WTC11 (cell line): Measurements from ENCODE around the gene RPL41. TPM values are rescaled to one million over a fixed set of nuclear protein-coding genes. Genes with fewer than 3 reads are reported as not detected.

Source experiments
- ATF2 ChIP-seq: sonication (generic); formaldehyde crosslinking; IDR thresholded peaks from 2 replicates; pipeline ENCODE4 v1.8.1; 2022; ENCODE audit warnings: low read depth, missing genetic modification reagents, borderline replicate concordance
- CBFB ChIP-seq: sonication (generic); formaldehyde crosslinking; IDR thresholded peaks from 2 replicates; pipeline ENCODE4 v1.8.1; 2022; ENCODE audit warnings: mild to moderate bottlenecking, low read depth, missing genetic modification reagents
- CDX4 ChIP-seq: fragments of 250-450 bp; sonication (Bioruptor Pico); IDR thresholded peaks from 2 replicates; pipeline ENCODE4 v1.9.0; 2021; ENCODE audit warnings: moderate library complexity, mild to moderate bottlenecking, inconsistent platforms, borderline replicate concordance
- CREM ChIP-seq: sonication (generic); formaldehyde crosslinking; IDR thresholded peaks from 2 replicates; pipeline ENCODE4 v1.8.1; 2022; ENCODE audit warnings: mild to moderate bottlenecking, missing genetic modification reagents, moderate library complexity
- E2F4 ChIP-seq: sonication (generic); formaldehyde crosslinking; IDR thresholded peaks from 2 replicates; pipeline ENCODE4 v1.8.1; 2022; ENCODE audit warnings: low read depth, mild to moderate bottlenecking, moderate library complexity, missing genetic modification reagents, borderline replicate concordance
- EMX1 ChIP-seq: fragments of 250-450 bp; sonication (Bioruptor Pico); IDR thresholded peaks from 2 replicates; pipeline ENCODE4 v1.8.0; 2021; ENCODE audit warnings: mild to moderate bottlenecking
- FOXJ3 ChIP-seq: sonication (generic); formaldehyde crosslinking; IDR thresholded peaks from 2 replicates; pipeline ENCODE4 v1.9.0; 2021; ENCODE audit warnings: missing genetic modification reagents, mild to moderate bottlenecking, borderline replicate concordance
- FOXP4 ChIP-seq: sonication (generic); formaldehyde crosslinking; IDR thresholded peaks from 2 replicates; pipeline ENCODE4 v1.8.0; 2022; ENCODE audit warnings: mild to moderate bottlenecking, missing genetic modification reagents
- JUN ChIP-seq: sonication (generic); formaldehyde crosslinking; IDR thresholded peaks from 2 replicates; pipeline ENCODE4 v1.8.0; 2023; ENCODE audit warnings: mild to moderate bottlenecking, missing genetic modification reagents
- NFATC4 ChIP-seq: fragments of 250-450 bp; sonication (Bioruptor Pico); IDR thresholded peaks from 2 replicates; pipeline ENCODE4 v1.9.0; 2021; ENCODE audit warnings: mild to moderate bottlenecking
- RORB ChIP-seq: fragments of 250-450 bp; sonication (Bioruptor Pico); IDR thresholded peaks from 2 replicates; pipeline ENCODE4 v1.9.0; 2021; ENCODE audit warnings: mild to moderate bottlenecking
- USF2 ChIP-seq: sonication (generic); formaldehyde crosslinking; IDR thresholded peaks from 2 replicates; pipeline ENCODE4 v1.8.1; 2023; ENCODE audit warnings: mild to moderate bottlenecking, missing genetic modification reagents, moderate library complexity
- ZBTB43 ChIP-seq: sonication (generic); formaldehyde crosslinking; IDR thresholded peaks from 2 replicates; pipeline ENCODE4 v1.8.1; 2023; ENCODE audit warnings: mild to moderate bottlenecking, missing genetic modification reagents
- ZNF281 ChIP-seq: sonication (generic); formaldehyde crosslinking; IDR thresholded peaks from 2 replicates; pipeline ENCODE4 v1.8.0; 2023; ENCODE audit warnings: mild to moderate bottlenecking, missing genetic modification reagents
- total RNA-seq: library from RNA; stranded (reverse); gene quantifications from 3 replicates; pipeline ENCODE4 v1.2.3, GENCODE V29; 2021
- TF ChIP-seq, protein P1 (sequence below): sonication (generic); formaldehyde crosslinking; IDR thresholded peaks from 2 replicates; pipeline ENCODE4 v1.8.1; 2023; ENCODE audit warnings: mild to moderate bottlenecking, moderate library complexity, missing genetic modification reagents
- TF ChIP-seq, protein P2 (sequence below): sonication (generic); formaldehyde crosslinking; IDR thresholded peaks from 2 replicates; pipeline ENCODE4 v1.8.0; 2022; ENCODE audit warnings: mild to moderate bottlenecking, missing genetic modification reagents
- TF ChIP-seq, protein P3 (sequence below): fragments of 250-450 bp; sonication (Bioruptor Pico); IDR thresholded peaks from 2 replicates; pipeline ENCODE4 v1.9.0; 2021; ENCODE audit warnings: mild to moderate bottlenecking, borderline replicate concordance
- TF ChIP-seq, protein P4 (sequence below): sonication (generic); formaldehyde crosslinking; IDR thresholded peaks from 2 replicates; pipeline ENCODE4 v1.8.0; 2022; ENCODE audit warnings: mild to moderate bottlenecking, missing genetic modification reagents

RPL41 gene
- total RNA-seq, 1 experiment from 2014 or later, result 4,004 TPM

- TF ChIP-seq E2F4 (CRISPR knock-in tag) (no peak), FOXP4 (no peak), CREM (CRISPR knock-in tag) (peak; percentile 88), JUN (CRISPR knock-in tag) (peak; percentile 36; the same call in 1 of the 2 replicates), ATF2 (CRISPR knock-in tag) (no peak), EMX1 (peak; percentile 100), CDX4 (no peak), NFATC4 (CRISPR knock-in tag) (peak; percentile 100), ZNF281 (peak; percentile 70; the same call in 1 of the 2 replicates), USF2 (peak; percentile 58; the same call in 1 of the 2 replicates), FOXJ3 (CRISPR knock-in tag) (peak; percentile 42; the same call in 1 of the 2 replicates), ZBTB43 (no peak; the same call in 1 of the 2 replicates), RORB (CRISPR knock-in tag) (no peak), CBFB (peak; percentile 64; the same call in 1 of the 2 replicates)
- TF ChIP-seq, protein P1, sequence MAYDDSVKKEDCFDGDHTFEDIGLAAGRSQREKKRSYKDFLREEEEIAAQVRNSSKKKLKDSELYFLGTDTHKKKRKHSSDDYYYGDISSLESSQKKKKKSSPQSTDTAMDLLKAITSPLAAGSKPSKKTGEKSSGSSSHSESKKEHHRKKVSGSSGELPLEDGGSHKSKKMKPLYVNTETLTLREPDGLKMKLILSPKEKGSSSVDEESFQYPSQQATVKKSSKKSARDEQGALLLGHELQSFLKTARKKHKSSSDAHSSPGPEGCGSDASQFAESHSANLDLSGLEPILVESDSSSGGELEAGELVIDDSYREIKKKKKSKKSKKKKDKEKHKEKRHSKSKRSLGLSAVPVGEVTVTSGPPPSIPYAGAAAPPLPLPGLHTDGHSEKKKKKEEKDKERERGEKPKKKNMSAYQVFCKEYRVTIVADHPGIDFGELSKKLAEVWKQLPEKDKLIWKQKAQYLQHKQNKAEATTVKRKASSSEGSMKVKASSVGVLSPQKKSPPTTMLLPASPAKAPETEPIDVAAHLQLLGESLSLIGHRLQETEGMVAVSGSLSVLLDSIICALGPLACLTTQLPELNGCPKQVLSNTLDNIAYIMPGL, result peak; percentile 91
- TF ChIP-seq, protein P2, sequence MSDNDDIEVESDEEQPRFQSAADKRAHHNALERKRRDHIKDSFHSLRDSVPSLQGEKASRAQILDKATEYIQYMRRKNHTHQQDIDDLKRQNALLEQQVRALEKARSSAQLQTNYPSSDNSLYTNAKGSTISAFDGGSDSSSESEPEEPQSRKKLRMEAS, result peak; percentile 94
- TF ChIP-seq, protein P3, sequence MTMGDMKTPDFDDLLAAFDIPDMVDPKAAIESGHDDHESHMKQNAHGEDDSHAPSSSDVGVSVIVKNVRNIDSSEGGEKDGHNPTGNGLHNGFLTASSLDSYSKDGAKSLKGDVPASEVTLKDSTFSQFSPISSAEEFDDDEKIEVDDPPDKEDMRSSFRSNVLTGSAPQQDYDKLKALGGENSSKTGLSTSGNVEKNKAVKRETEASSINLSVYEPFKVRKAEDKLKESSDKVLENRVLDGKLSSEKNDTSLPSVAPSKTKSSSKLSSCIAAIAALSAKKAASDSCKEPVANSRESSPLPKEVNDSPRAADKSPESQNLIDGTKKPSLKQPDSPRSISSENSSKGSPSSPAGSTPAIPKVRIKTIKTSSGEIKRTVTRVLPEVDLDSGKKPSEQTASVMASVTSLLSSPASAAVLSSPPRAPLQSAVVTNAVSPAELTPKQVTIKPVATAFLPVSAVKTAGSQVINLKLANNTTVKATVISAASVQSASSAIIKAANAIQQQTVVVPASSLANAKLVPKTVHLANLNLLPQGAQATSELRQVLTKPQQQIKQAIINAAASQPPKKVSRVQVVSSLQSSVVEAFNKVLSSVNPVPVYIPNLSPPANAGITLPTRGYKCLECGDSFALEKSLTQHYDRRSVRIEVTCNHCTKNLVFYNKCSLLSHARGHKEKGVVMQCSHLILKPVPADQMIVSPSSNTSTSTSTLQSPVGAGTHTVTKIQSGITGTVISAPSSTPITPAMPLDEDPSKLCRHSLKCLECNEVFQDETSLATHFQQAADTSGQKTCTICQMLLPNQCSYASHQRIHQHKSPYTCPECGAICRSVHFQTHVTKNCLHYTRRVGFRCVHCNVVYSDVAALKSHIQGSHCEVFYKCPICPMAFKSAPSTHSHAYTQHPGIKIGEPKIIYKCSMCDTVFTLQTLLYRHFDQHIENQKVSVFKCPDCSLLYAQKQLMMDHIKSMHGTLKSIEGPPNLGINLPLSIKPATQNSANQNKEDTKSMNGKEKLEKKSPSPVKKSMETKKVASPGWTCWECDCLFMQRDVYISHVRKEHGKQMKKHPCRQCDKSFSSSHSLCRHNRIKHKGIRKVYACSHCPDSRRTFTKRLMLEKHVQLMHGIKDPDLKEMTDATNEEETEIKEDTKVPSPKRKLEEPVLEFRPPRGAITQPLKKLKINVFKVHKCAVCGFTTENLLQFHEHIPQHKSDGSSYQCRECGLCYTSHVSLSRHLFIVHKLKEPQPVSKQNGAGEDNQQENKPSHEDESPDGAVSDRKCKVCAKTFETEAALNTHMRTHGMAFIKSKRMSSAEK, result peak; percentile 99
- TF ChIP-seq, protein P4, sequence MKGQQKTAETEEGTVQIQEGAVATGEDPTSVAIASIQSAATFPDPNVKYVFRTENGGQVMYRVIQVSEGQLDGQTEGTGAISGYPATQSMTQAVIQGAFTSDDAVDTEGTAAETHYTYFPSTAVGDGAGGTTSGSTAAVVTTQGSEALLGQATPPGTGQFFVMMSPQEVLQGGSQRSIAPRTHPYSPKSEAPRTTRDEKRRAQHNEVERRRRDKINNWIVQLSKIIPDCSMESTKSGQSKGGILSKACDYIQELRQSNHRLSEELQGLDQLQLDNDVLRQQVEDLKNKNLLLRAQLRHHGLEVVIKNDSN (CRISPR knock-in tag), result peak; percentile 60; the same call in 1 of the 2 replicates
These were observed 1.6 kb downstream of the RPL41 start, which contains the start of gene ZC3H10 (continued) for GRCh38 chr12:56117778-56118687.
